Trophoblast cell (in vitro differentiated cells and primary cell): Measurements from ENCODE around the gene SNF8.
A peak's percentile ranks its signal among the peaks of the same experiment; 100 is the strongest.

Experiments
- DNase-seq, 2 donors: peaks; one replicate each; pipeline ENCODE4 v3.0.0-alpha.2; 2016
- H2AFZ ChIP-seq: 2 replicates; pipeline ENCODE4 v1.6.1; 2013; ENCODE audit warnings: low read length, moderate library complexity, mild to moderate bottlenecking; ENCODE audit not compliant: insufficient read depth, poor library complexity
- H2AK5ac ChIP-seq: 2 replicates; pipeline ENCODE4 v1.6.1; 2013; ENCODE audit warnings: mild to moderate bottlenecking, low read length
- H2BK120ac ChIP-seq: 2 replicates; pipeline ENCODE4 v1.6.1; 2013; ENCODE audit warnings: low read length, mild to moderate bottlenecking, moderate library complexity; ENCODE audit not compliant: insufficient read depth, poor library complexity
- H2BK12ac ChIP-seq: 2 replicates; pipeline ENCODE4 v1.6.1; 2013; ENCODE audit warnings: mild to moderate bottlenecking, low read length, moderate library complexity
- H2BK5ac ChIP-seq: 2 replicates; pipeline ENCODE4 v1.6.1; 2013; ENCODE audit warnings: low read length, low read depth, moderate library complexity, mild to moderate bottlenecking; ENCODE audit not compliant: poor library complexity
- H3K14ac ChIP-seq: 2 replicates; pipeline ENCODE4 v1.6.1; 2013; ENCODE audit warnings: mild to moderate bottlenecking, low read length
- H3K18ac ChIP-seq: 2 replicates; pipeline ENCODE4 v1.6.1; 2013; ENCODE audit warnings: mild to moderate bottlenecking, low read length
- H3K23ac ChIP-seq: 2 replicates; pipeline ENCODE4 v1.6.1; 2013; ENCODE audit warnings: low read length
- H3K27ac ChIP-seq: 2 replicates; pipeline ENCODE4 v1.5.1; 2013; ENCODE audit warnings: low read depth, mild to moderate bottlenecking, inconsistent platforms, low read length, moderate library complexity
- H3K27me3 ChIP-seq: 2 replicates; pipeline ENCODE4 v1.6.1; 2013; ENCODE audit warnings: inconsistent platforms, mild to moderate bottlenecking, low read length, moderate library complexity; ENCODE audit not compliant: insufficient read depth
- H3K36me3 ChIP-seq, 2 experiments: 1 replicate in 1 of 2; 2 replicates in 1 of 2; pipeline ENCODE4 v1.6.1; 2013; ENCODE audit warnings: low read length in 2 of 2, mild to moderate bottlenecking in 2 of 2, moderate library complexity in 1 of 2; ENCODE audit not compliant: insufficient read depth in 2 of 2, control insufficient read depth in 1 of 2
- H3K4ac ChIP-seq: 2 replicates; pipeline ENCODE4 v1.6.1; 2013; ENCODE audit warnings: low read depth, mild to moderate bottlenecking, low read length, moderate library complexity
- H3K4me1 ChIP-seq, 2 experiments: 1 replicate in 1 of 2; 2 replicates in 1 of 2; pipeline ENCODE4 v1.6.1; 2013; ENCODE audit warnings: low read length in 2 of 2, mild to moderate bottlenecking in 2 of 2, moderate library complexity in 1 of 2; ENCODE audit not compliant: insufficient read depth in 2 of 2, control insufficient read depth in 1 of 2
- H3K4me2 ChIP-seq: 2 replicates; pipeline ENCODE4 v1.6.1; 2013; ENCODE audit warnings: inconsistent platforms, mild to moderate bottlenecking, low read length, moderate library complexity
- H3K4me3 ChIP-seq: 2 replicates; pipeline ENCODE4 v1.5.1; 2013; ENCODE audit warnings: mild to moderate bottlenecking, low read depth, low read length, inconsistent platforms
- H3K79me1 ChIP-seq: one replicate; pipeline ENCODE4 v1.6.1; 2013; ENCODE audit warnings: low read length
- H3K79me2 ChIP-seq: 2 replicates; pipeline ENCODE4 v1.6.1; 2013; ENCODE audit warnings: low read length, mild to moderate bottlenecking; ENCODE audit not compliant: control insufficient read depth, insufficient read depth, poor library complexity
- H3K9ac ChIP-seq: 2 replicates; pipeline ENCODE4 v1.6.1; 2013; ENCODE audit warnings: mild to moderate bottlenecking, low read length
- H3K9me3 ChIP-seq: 2 replicates; pipeline ENCODE4 v1.6.1; 2013; ENCODE audit warnings: low read depth, mild to moderate bottlenecking, control low read depth, inconsistent platforms, low read length; ENCODE audit not compliant: insufficient read depth
- H4K12ac ChIP-seq: 2 replicates; pipeline ENCODE4 v1.6.1; 2013; ENCODE audit warnings: low read depth, mild to moderate bottlenecking, low read length, moderate library complexity
- H4K8ac ChIP-seq: 2 replicates; pipeline ENCODE4 v1.6.1; 2013; ENCODE audit warnings: low read depth, mild to moderate bottlenecking, low read length, moderate library complexity
- H4K91ac ChIP-seq: one replicate; pipeline ENCODE4 v1.6.1; 2013; ENCODE audit warnings: low read depth, mild to moderate bottlenecking, low read length, moderate library complexity
- WGBS: extraction: QIAGEN DNeasy Blood & Tissue Kit; methylation state at CpG from one replicate; pipeline ENCODE4 v1.1.7; 2013; ENCODE audit warnings: missing lambda C conversion rate; ENCODE audit not compliant: insufficient read length, insufficient coverage; ENCODE audit errors: extremely low coverage; 5-methylcytosine and 5-hydroxymethylcytosine counted together

SNF8 gene

GRCh38 chr17:48990882-48991357 lies 46.3 kb upstream of the SNF8 start:
- no peak overlapping the region for H3K18ac ChIP-seq
- H3K27me3 ChIP-seq = no peaks in the 10 kb centered on the region
- no peak overlapping the region for H2BK5ac ChIP-seq
- H3K4ac ChIP-seq = no peak overlapping the region
- peaks cover 12% of the 10 kb centered on the region for H3K79me1 ChIP-seq
- H3K27ac ChIP-seq = no peak overlapping the region
- no peak overlapping the region for H2AFZ ChIP-seq
- H2BK120ac ChIP-seq = no peak overlapping the region
- no peak overlapping the region for H3K9ac ChIP-seq
- H2BK12ac ChIP-seq = no peak overlapping the region
- H3K23ac ChIP-seq = no peak overlapping the region
- peaks cover 5% of the 10 kb centered on the region for H3K79me2 ChIP-seq
- no peak for DNase-seq
- no peak overlapping the region for H3K14ac ChIP-seq
- H4K12ac ChIP-seq = no peak overlapping the region
- no peak overlapping the region for H3K4me3 ChIP-seq
- no peak overlapping the region for H2AK5ac ChIP-seq
- H3K4me1 ChIP-seq = no peaks in the 10 kb centered on the region
- H3K9me3 ChIP-seq = no peaks in the 10 kb centered on the region
- no peaks in the 10 kb centered on the region for H3K36me3 ChIP-seq
- peak overlapping the region; percentile 19 for H3K4me2 ChIP-seq
- no peak overlapping the region for H4K8ac ChIP-seq
- WGBS = no CpG with 5 or more reads among the region's 2 CpGs
- H4K91ac ChIP-seq = no peak overlapping the region

- Histone ChIP-seq H3K9ac (no peak overlapping the region), H3K4me1 (no peaks in the 10 kb centered on the region), H2BK5ac (no peak overlapping the region), H3K4me3 (no peak overlapping the region), H3K14ac (no peak overlapping the region), H3K23ac (no peak overlapping the region), H3K27ac (no peak overlapping the region), H3K36me3 (no peaks in the 10 kb centered on the region), H4K91ac (no peak overlapping the region), H3K79me1 (peaks cover 2% of the 10 kb centered on the region), H3K9me3 (no peaks in the 10 kb centered on the region), H4K12ac (no peak overlapping the region), H3K27me3 (no peaks in the 10 kb centered on the region), H2AFZ (no peak overlapping the region), H3K4me2 (no peak overlapping the region), H3K79me2 (no peaks in the 10 kb centered on the region), H3K18ac (no peak overlapping the region), H2AK5ac (no peak overlapping the region), H4K8ac (no peak overlapping the region), H3K4ac (no peak overlapping the region), H2BK120ac (no peak overlapping the region), H2BK12ac (no peak overlapping the region)
- no CpG with 5 or more reads among the region's 4 CpGs for WGBS
- DNase-seq = no peak
Observed at GRCh38 chr17:48989100-48989499, 44.5 kb upstream of the SNF8 start.

GRCh38 chr17:48985436-48986245 lies 41.0 kb upstream of the SNF8 start:
- DNase-seq = no peak
- Histone ChIP-seq H2AK5ac (no peak overlapping the region), H3K27me3 (no peaks in the 10 kb centered on the region), H3K9me3 (no peaks in the 10 kb centered on the region), H3K79me1 (peaks cover 2% of the 10 kb centered on the region), H3K9ac (no peak overlapping the region), H2BK5ac (no peak overlapping the region), H4K8ac (no peak overlapping the region), H2BK120ac (no peak overlapping the region), H3K36me3 (no peaks in the 10 kb centered on the region), H3K27ac (no peak overlapping the region), H3K4ac (no peak overlapping the region), H4K12ac (no peak overlapping the region), H3K4me2 (no peak overlapping the region), H3K18ac (no peak overlapping the region), H3K23ac (no peak overlapping the region), H3K14ac (no peak overlapping the region), H3K4me1 (no peaks in the 10 kb centered on the region), H3K79me2 (no peaks in the 10 kb centered on the region), H4K91ac (no peak overlapping the region), H2AFZ (no peak overlapping the region), H3K4me3 (no peak overlapping the region), H2BK12ac (no peak overlapping the region)
- no CpG with 5 or more reads among the region's 13 CpGs for WGBS

GRCh38 chr17:48981927-48982539 lies 37.4 kb upstream of the SNF8 start:
- WGBS = no CpG with 5 or more reads among the region's 3 CpGs
- Histone ChIP-seq H2BK12ac (no peak overlapping the region), H3K9ac (no peak overlapping the region)

More at GRCh38 chr17:48981927-48982539, 37.4 kb upstream of the SNF8 start:
- no peak overlapping the region for H3K4me3 ChIP-seq
- no peak overlapping the region for H2AK5ac ChIP-seq
- H3K79me2 ChIP-seq = no peaks in the 10 kb centered on the region
- no peak overlapping the region for H2BK120ac ChIP-seq
- H2BK5ac ChIP-seq = no peak overlapping the region
- H3K18ac ChIP-seq = no peak overlapping the region
- H4K91ac ChIP-seq = no peak overlapping the region
- no peak overlapping the region for H4K12ac ChIP-seq
- DNase-seq = no peak
- H3K23ac ChIP-seq = no peak overlapping the region
- no peaks in the 10 kb centered on the region for H3K36me3 ChIP-seq
- H3K14ac ChIP-seq = no peak overlapping the region
- H4K8ac ChIP-seq = no peak overlapping the region
- H3K79me1 ChIP-seq = no peaks in the 10 kb centered on the region
- no peaks in the 10 kb centered on the region for H3K4me1 ChIP-seq
- no peak overlapping the region for H2AFZ ChIP-seq
- no peak overlapping the region for H3K4ac ChIP-seq
- H3K9me3 ChIP-seq = no peaks in the 10 kb centered on the region
- no peaks in the 10 kb centered on the region for H3K27me3 ChIP-seq
- H3K27ac ChIP-seq = no peak overlapping the region
- no peak overlapping the region for H3K4me2 ChIP-seq
